CD14-positive monocyte (primary cell): ENCODE results near the gene TNXB. TPM values are rescaled to one million over a fixed set of nuclear protein-coding genes. Genes with fewer than 3 reads are reported as not detected.
"Not testable (repeated sequence)": the region's sequence is repeated elsewhere in the genome, so short reads cannot be mapped to it uniquely, and the experiment has no call there.

Experiments
- DNase-seq, 3 donors: peaks; one replicate each; pipeline ENCODE4 v3.0.0-alpha.2; 2011 to 2022
- H2AFZ ChIP-seq: 2 replicates; pipeline ENCODE4 v1.6.0; 2012; ENCODE audit warnings: mild to moderate bottlenecking, low read depth, low read length, inconsistent platforms; ENCODE audit not compliant: insufficient read depth, poor library complexity, severe bottlenecking
- H3K27ac ChIP-seq, 2 donors: 1 replicate in 1 of 2; 2 replicates in 1 of 2; pipeline ENCODE4 v1.5.1; 2012 to 2013; ENCODE audit warnings: low read length in 2 of 2, control low read depth in 1 of 2, inconsistent platforms in 1 of 2, low read depth in 1 of 2, mild to moderate bottlenecking in 1 of 2
- H3K27me3 ChIP-seq, 2 donors: one replicate each; pipeline versions ENCODE4 v1.6.0 to v1.6.1; 2011 to 2013; ENCODE audit warnings: low read length in 2 of 2; ENCODE audit not compliant: control insufficient read depth in 2 of 2, insufficient read depth in 2 of 2
- H3K36me3 ChIP-seq, 2 donors: replicated peaks in 1 of 2; 1 replicate in 1 of 2; 2 replicates in 1 of 2; pipeline versions ENCODE4 v1.5.1 to v1.6.1; 2012 to 2013; ENCODE audit warnings: low read length in 2 of 2, control low read depth in 1 of 2, inconsistent platforms in 1 of 2, mild to moderate bottlenecking in 1 of 2; ENCODE audit not compliant: insufficient read depth in 2 of 2, control insufficient read depth in 1 of 2
- H3K4me1 ChIP-seq, 2 donors: 1 replicate in 1 of 2; 2 replicates in 1 of 2; pipeline versions ENCODE4 v1.5.1 to v1.6.1; 2012 to 2013; ENCODE audit warnings: low read length in 2 of 2, control low read depth in 1 of 2, inconsistent platforms in 1 of 2, mild to moderate bottlenecking in 1 of 2, moderate library complexity in 1 of 2; ENCODE audit not compliant: insufficient read depth in 2 of 2, control insufficient read depth in 1 of 2
- H3K4me2 ChIP-seq: replicated peaks from 2 replicates; pipeline ENCODE3; 2012; ENCODE audit warnings: low read length, moderate library complexity, mild to moderate bottlenecking; ENCODE audit not compliant: poor library complexity, severe bottlenecking; ENCODE audit errors: extremely low read depth
- H3K4me3 ChIP-seq, 3 experiments: fragments of 200-600 bp in 1 of 3; sonication (generic) in 1 of 3; replicated peaks in 1 of 3; 1 replicate in 2 of 3; 2 replicates in 1 of 3; pipeline ENCODE4 v1.5.1; 2011 to 2013; ENCODE audit warnings: low read length in 3 of 3, mild to moderate bottlenecking in 3 of 3, control low read depth in 2 of 3, low read depth in 2 of 3, inconsistent platforms in 1 of 3, moderate library complexity in 1 of 3
- H3K79me2 ChIP-seq: 2 replicates; pipeline ENCODE4 v1.6.0; 2012; ENCODE audit warnings: mild to moderate bottlenecking, control low read depth, inconsistent platforms, low read length, moderate library complexity; ENCODE audit not compliant: insufficient read depth
- H3K9ac ChIP-seq: 2 replicates; pipeline ENCODE4 v1.6.0; 2017; ENCODE audit warnings: low read length, mild to moderate bottlenecking; ENCODE audit not compliant: insufficient read depth, poor library complexity, severe bottlenecking
- H3K9me3 ChIP-seq, 2 donors: replicated peaks in 1 of 2; 1 replicate in 1 of 2; 2 replicates in 1 of 2; pipeline versions ENCODE4 v1.5.1 to v1.6.1; 2012 to 2013; ENCODE audit warnings: low read length in 2 of 2, control low read depth in 1 of 2; ENCODE audit not compliant: control insufficient read depth in 1 of 2, insufficient read depth in 1 of 2
- H4K20me1 ChIP-seq: 2 replicates; pipeline ENCODE4 v1.6.0; 2012; ENCODE audit warnings: mild to moderate bottlenecking, low read length, control low read depth, moderate library complexity; ENCODE audit not compliant: insufficient read depth
- H3K27ac Mint-ChIP-seq, 7 donors: one replicate each; pipeline ENCODE4 v1.8.0; 2020; ENCODE audit warnings: mild to moderate bottlenecking in 7 of 7, mixed read lengths in 7 of 7, moderate library complexity in 6 of 7, inconsistent platforms in 2 of 7
- H3K27me3 Mint-ChIP-seq, 3 donors: one replicate each; pipeline ENCODE4 v1.8.0; 2021 to 2022; ENCODE audit warnings: low read depth in 3 of 3, mild to moderate bottlenecking in 3 of 3, mixed read lengths in 3 of 3, moderate library complexity in 3 of 3, inconsistent platforms in 1 of 3
- H3K36me3 Mint-ChIP-seq, 2 donors: one replicate each; pipeline ENCODE4 v1.8.0; 2020; ENCODE audit warnings: mixed read lengths in 2 of 2, inconsistent platforms in 1 of 2, mild to moderate bottlenecking in 1 of 2
- H3K4me1 Mint-ChIP-seq: one replicate; pipeline ENCODE4 v1.8.0; 2020; ENCODE audit warnings: mild to moderate bottlenecking, mixed read lengths
- H3K4me3 Mint-ChIP-seq, 2 donors: one replicate each; pipeline ENCODE4 v1.8.0; 2020; ENCODE audit warnings: mild to moderate bottlenecking in 2 of 2, mixed read lengths in 2 of 2, moderate library complexity in 1 of 2
- H3K9me3 Mint-ChIP-seq, 7 donors: one replicate each; pipeline ENCODE4 v1.8.0; 2020 to 2022; ENCODE audit warnings: mixed read lengths in 7 of 7, mild to moderate bottlenecking in 6 of 7, moderate library complexity in 6 of 7, inconsistent platforms in 2 of 7
- WGBS: methylation state at CpG from one replicate; pipeline ENCODE4 v1.1.5; 2013; ENCODE audit warnings: missing lambda C conversion rate; ENCODE audit not compliant: insufficient coverage; 5-methylcytosine and 5-hydroxymethylcytosine counted together
- intact Hi-C, 2 donors: fragments of 100-400 bp; cut with micrococcal nuclease; formaldehyde crosslinking; loops; one replicate each; pipeline versions ENCODE4 v1.15.0 to v1.15.1; 2023
- polyA plus RNA-seq, 3 donors: library from polyadenylated mRNA; depleted of rRNA in 1 of 3; unstranded in 2 of 3; stranded (reverse) in 1 of 3; fragments of 300-500 nt in 2 of 3; fragments of >200 nt in 1 of 3; fragmentation: Illumina TruSeq in 2 of 3; gene quantifications; 1 replicate in 2 of 3; 2 replicates in 1 of 3; pipeline ENCODE4 v1.2.3, GENCODE V29; 2012 to 2021

The TNXB gene
- polyA plus RNA-seq, 3 donors, result 1.2 TPM; not detected in 2

DNA sequence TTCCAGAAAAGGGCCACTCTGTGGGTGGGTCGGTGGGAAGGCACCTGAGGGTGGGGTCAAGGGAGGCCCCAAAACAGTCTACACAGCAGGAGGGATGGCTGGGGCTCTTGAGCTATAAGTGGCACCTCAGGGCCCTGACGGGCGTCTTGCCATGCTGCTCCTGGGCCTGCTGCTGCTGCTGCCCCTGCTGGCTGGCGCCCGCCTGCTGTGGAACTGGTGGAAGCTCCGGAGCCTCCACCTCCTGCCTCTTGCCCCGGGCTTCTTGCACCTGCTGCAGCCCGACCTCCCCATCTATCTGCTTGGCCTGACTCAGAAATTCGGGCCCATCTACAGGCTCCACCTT is 103.6 kb downstream of the TNXB start:
- intact Hi-C loops, H3K27me3 Mint-ChIP-seq: not testable (repeated sequence)
- 96% methylated on average over 4 of the region's 9 CpGs for WGBS

DNA sequence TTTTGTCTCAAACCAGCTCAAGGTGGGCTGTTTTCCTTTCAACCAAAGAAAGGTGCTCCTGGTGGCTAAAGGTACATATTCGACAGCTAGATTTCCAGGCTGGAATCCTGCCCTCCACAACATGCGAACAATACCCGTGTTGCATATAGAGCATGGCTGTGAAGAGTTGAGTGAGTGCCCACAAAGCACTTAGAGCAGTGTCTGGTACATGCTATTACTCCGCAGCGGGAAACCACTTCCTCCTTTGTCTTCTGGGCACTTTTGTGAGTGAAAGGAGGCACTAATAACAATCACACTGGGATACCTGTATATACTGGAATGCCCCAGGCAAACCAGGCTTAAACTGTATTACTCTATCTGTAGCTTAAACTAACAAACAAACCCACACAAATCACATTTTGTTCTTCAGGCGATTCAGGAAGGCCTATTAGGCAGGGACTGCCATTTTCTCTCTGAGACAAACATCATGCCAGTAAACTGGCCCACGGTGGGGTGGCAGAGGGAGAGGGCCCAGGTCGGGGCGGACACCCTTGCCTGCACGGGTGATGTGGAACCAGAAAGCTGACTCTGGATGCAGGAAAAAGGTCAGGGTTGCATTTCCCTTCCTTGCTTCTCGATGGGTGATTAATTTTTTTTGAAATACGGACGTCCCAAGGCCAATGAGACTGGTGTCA is 104.1 kb downstream of the TNXB start:
- H3K36me3 ChIP-seq, H3K4me1 Mint-ChIP-seq, H3K4me1 ChIP-seq, H3K27ac ChIP-seq, H3K27ac Mint-ChIP-seq, H3K9ac ChIP-seq, H3K4me2 ChIP-seq, H3K79me2 ChIP-seq, H3K4me3 Mint-ChIP-seq, H3K27me3 Mint-ChIP-seq, H3K9me3 Mint-ChIP-seq, H3K27me3 ChIP-seq, H4K20me1 ChIP-seq, H3K36me3 Mint-ChIP-seq, intact Hi-C loops, H3K9me3 ChIP-seq, H3K4me3 ChIP-seq, DNase-seq, H2AFZ ChIP-seq: not testable (repeated sequence)
- 65% methylated on average over 5 of the region's 13 CpGs for WGBS

More for the DNA sequence above, 103.6 kb downstream of the TNXB start:
- not testable (repeated sequence) for H3K4me1 Mint-ChIP-seq, H3K4me1 ChIP-seq, DNase-seq, H3K27ac ChIP-seq, H3K4me3 Mint-ChIP-seq, H3K4me2 ChIP-seq, H3K36me3 ChIP-seq, H3K27me3 ChIP-seq, H3K36me3 Mint-ChIP-seq, H3K27ac Mint-ChIP-seq, H3K9me3 Mint-ChIP-seq, H3K9ac ChIP-seq, H2AFZ ChIP-seq, H3K9me3 ChIP-seq, H3K79me2 ChIP-seq, H4K20me1 ChIP-seq, H3K4me3 ChIP-seq

DNA sequence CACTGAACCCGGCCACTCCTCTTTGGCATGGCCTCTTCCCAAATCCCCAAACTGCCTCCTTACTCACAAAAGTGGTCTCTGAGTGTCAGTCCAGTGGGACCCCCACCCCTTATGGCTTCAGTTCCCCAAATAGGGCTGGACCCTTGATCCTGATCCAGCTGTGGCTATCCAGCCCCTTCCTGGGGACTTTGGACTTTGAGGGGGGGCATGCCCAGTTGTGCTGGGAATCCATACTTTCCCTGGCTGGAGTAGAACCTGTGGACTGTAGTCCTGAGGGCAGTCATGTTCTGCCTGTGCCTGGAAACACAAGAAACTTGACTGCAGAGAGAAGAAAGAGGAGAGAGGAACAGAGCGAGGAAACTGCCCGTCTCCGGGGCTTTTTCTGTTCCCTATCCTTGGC is 104.7 kb downstream of the TNXB start:
- H3K4me2 ChIP-seq, H3K4me3 Mint-ChIP-seq, H3K79me2 ChIP-seq, H3K27me3 Mint-ChIP-seq, H3K27ac Mint-ChIP-seq, H3K36me3 ChIP-seq, H3K27ac ChIP-seq, H3K9me3 ChIP-seq, H3K4me1 Mint-ChIP-seq, H3K9me3 Mint-ChIP-seq, H3K9ac ChIP-seq, H3K4me3 ChIP-seq, H4K20me1 ChIP-seq, DNase-seq, intact Hi-C loops, H2AFZ ChIP-seq, H3K27me3 ChIP-seq, H3K36me3 Mint-ChIP-seq, H3K4me1 ChIP-seq: not testable (repeated sequence)
- WGBS, result no CpG with 5 or more reads among the region's 4 CpGs

DNA sequence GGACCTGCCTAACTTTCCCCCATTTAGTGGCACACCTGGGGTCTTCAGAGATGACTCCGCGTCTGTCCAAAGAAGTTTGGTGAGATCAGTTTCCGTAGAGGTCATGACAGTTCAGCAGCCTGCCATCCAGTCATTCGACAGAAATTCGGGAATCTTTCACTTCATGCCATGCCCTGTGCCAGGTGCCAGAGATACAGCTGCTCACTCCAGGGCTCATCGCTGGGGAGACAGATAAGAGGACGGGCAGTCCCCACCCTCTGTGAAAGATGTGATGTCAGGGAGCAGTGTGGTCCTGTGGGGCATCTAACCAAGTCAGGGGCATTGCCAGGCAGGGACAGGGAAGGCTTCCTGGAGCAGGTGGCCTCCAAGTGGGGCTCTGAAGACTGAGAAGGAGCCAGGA is 105.8 kb downstream of the TNXB start:
- H3K4me1 Mint-ChIP-seq, H3K9me3 Mint-ChIP-seq, H3K4me1 ChIP-seq, H3K27me3 Mint-ChIP-seq, H3K4me3 ChIP-seq, H3K4me3 Mint-ChIP-seq, intact Hi-C loops, H3K36me3 Mint-ChIP-seq, H3K36me3 ChIP-seq, H3K9me3 ChIP-seq, H3K4me2 ChIP-seq, H3K27ac ChIP-seq, H2AFZ ChIP-seq, H3K27me3 ChIP-seq, H3K27ac Mint-ChIP-seq, H3K9ac ChIP-seq, DNase-seq, H4K20me1 ChIP-seq, H3K79me2 ChIP-seq: not testable (repeated sequence)
- WGBS, result no CpG with 5 or more reads among the region's 7 CpGs
